Erythroblast (primary cell): Measurements from ENCODE around the gene AGAP2.
"Not testable (repeated sequence)": the region's sequence is repeated elsewhere in the genome, so short reads cannot be mapped to it uniquely, and the experiment has no call there.

ENCODE experiments used
- DNase-seq, 2 experiments: peaks; one replicate each; lab custom pipeline; 2025; lab: John Stamatoyannopoulos, UW
- GATA1 ChIP-seq: IDR thresholded peaks from 2 replicates; pipeline ENCODE4 v1.6.1; 2011; ENCODE audit warnings: low read depth, mild to moderate bottlenecking, control low read depth, low read length, moderate library complexity
- POLR2A ChIP-seq: IDR thresholded peaks from 2 replicates; pipeline ENCODE4 v1.6.1; 2011; ENCODE audit warnings: mild to moderate bottlenecking, low read length

Gene AGAP2

DNA sequence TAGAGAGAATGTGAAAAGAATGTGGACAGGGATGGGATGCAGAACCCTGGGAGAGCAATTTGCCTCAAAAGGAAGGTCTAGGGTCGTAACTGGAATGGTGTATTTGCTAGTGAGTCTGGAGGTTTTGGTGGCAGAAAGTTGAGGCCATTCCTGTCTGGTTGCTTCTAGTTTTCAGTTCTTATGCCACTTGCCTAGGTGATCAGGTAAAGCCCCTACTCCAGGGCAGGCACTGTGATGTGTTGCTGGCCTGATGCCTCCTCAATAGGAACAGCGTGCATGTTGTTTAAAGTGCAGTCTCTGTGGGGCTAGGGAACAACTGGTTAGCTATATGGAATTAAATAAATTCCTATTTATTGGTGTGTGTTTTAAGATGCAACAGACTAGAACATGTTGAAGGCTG lies 38.2 kb downstream of the AGAP2 start:
- no peak for DNase-seq
- TF ChIP-seq GATA1 (no peak), POLR2A (no peak)

DNA sequence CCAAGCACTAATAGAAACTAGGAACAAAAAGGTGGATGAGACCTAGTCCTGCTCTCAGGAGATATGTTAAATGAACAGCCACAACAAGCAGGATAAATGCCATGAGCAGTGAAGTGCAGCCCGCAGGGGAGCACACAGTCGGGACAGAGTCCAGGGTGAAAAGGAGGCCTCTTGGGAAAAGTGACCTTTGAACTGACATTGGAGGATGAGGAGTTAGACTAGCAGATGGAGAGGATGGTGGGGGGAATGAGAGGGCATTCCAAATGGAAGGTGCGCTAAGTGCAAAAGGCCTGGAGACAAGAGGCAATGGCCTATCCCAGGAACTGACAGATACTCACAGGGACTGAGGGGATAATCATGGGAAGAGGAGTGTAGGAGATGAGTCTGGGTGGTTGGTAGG lies 40.1 kb downstream of the AGAP2 start:
- DNase-seq = no peak
- no peak for TF ChIP-seq POLR2A
- no peak for TF ChIP-seq GATA1

DNA sequence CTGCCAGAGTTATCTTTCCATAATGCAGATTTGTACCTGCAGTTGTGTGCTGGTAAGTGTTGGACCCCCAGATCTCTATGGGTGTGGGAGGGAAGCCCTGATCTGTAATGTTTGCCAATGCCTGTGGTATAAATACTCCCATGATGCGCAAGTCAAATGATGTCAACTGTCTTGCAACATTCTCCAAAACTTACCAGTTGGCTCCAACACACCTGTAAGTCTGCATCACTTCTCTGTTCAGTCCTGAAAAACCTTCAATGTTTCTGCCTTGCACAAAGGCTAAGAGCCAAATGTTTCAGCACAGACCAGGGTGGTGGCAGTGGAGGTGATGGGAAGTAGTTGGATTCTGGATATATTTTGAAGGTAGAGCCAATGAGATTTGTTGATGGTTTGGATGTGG lies 41.5 kb downstream of the AGAP2 start:
- DNase-seq = no peak
- TF ChIP-seq POLR2A (no peak), GATA1 (no peak)

- TF ChIP-seq GATA1 = no peak
- no peak for DNase-seq
Measured at GRCh38 chr12:57695770-57696432, 42.6 kb downstream of the AGAP2 start.

- TF ChIP-seq GATA1 (no peak), POLR2A (no peak)
- peak; percentile 57 to 65 for DNase-seq
Measured at GRCh38 chr12:57694459-57695019, 44.0 kb downstream of the AGAP2 start.

- DNase-seq = peak; percentile 99 to 100
- peak; percentile 95 for TF ChIP-seq POLR2A
- TF ChIP-seq GATA1 = no peak
Measured at GRCh38 chr12:57693659-57694458, 44.7 kb downstream of the AGAP2 start, which contains the start of gene OS9. Gene OS9 (plus strand): TSS chr12:57694132. CDS start chr12:57694162, 30 bp downstream.

DNA sequence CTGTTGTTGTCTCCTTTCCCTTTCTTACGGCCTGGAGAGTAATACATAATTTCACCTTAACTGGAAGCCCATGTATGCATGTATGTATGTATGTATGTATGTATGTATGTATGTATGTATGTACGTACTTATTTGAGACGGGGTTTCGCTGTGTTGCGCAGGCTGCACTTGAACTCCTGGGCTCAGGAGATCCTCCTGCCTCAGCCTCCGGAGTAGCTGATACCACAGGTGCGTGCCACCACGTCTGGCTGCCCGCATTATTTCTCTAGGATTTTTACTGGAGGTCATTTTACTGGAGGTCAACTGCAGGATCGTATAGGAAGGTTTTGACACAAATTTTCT lies 45.3 kb downstream of the AGAP2 start:
- no peak for TF ChIP-seq POLR2A
- no peak for TF ChIP-seq GATA1
- no peak for DNase-seq

GRCh38 chr12:57692500-57692899 lies 46.0 kb downstream of the AGAP2 start:
- TF ChIP-seq POLR2A (no peak), GATA1 (no peak)
- DNase-seq = no peak

DNA sequence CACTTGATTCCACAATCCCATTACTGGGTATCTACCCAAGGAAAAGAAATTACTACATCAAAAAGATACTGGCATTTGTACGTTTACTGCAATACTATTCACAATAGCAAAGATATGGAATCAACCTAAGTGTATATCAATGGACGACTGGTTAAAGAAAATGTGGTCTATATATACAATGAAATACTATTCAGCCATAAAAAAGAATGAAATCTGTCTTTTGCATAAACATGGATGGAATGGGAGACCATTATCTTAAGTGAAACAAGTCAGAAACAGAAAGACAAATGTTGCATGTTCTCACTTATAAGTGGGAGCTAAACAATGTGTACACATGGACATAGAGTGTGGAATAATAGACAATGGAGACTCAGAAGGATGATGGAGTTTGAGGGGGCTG lies 49.6 kb downstream of the AGAP2 start:
- no peak for DNase-seq

DNA sequence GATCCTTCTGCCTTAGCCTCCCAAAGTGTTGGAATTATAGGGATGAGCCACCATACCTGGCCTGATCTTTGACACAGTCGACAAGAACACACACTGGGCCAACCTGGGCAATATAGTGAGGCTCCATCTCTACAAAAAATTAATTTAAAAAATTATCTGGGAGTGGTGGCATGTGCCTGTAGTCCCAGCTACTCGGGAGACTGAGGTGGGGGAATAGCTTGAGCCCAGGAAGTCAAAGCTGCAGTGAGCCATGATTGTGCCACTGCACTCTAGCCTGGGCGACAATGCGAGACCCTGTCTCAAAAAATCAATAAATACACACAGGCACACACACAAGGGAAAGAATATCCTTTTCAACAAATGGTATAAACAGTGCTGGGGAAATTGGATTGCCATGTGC lies 50.7 kb downstream of the AGAP2 start:
- TF ChIP-seq GATA1 (no peak), POLR2A (no peak)
- DNase-seq = no peak

More for the DNA sequence above, 49.6 kb downstream of the AGAP2 start:
- no peak for TF ChIP-seq GATA1
- no peak for TF ChIP-seq POLR2A

DNA sequence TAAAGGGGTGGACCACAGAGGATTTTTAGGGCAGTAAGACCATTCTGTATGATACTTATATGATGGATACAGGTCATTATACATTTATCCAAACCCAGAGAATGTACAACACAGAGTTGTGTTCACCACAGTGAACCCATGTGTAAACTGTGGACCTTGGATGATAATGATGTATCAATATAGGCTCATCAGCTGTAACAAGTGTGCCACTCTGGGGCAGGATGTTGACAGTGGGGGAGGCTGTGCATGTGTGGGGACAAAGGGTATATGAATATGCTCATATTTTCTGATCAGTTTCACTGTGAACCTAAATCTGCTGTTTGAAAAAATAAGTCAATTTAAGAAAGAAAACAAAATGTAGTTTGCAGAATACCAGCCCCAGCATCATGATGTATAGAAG lies 58.8 kb downstream of the AGAP2 start:
- DNase-seq = no peak
- no peak for TF ChIP-seq GATA1
- no peak for TF ChIP-seq POLR2A

DNA sequence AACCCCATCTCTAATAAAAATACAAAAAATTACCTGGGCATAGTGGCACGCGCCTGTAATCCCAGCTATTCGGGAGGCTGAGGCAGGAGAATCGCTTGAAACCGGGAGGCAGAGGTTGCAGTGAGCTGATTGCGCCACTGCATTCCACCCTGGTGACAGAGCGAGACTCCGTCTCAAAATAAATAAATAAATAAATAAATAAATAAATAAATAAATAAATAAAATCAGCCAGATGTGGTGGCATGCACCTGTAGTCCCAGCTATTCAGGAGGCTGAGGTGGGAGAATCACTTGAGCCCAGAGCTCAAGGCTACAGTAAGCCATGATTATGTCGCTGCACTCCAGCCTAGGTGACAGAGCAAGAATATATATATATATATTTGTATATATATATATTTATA lies 60.6 kb downstream of the AGAP2 start:
- DNase-seq = not testable (repeated sequence)

- no peak for DNase-seq
- TF ChIP-seq GATA1 = no peak
- no peak for TF ChIP-seq POLR2A
Measured at GRCh38 chr12:57674691-57675090, 63.9 kb downstream of the AGAP2 start.
